Ramos (cell line): Measurements from ENCODE around the gene ZNF672.

Experiments used
- in situ Hi-C: fragments of 300-500 bp; cut with MboI; formaldehyde crosslinking; loops from one replicate; pipeline ENCODE4 v1.14.3; 2022; ENCODE audit warnings: low sequenced_read_pairs; ENCODE audit not compliant: unreplicated experiment

ZNF672 gene

DNA sequence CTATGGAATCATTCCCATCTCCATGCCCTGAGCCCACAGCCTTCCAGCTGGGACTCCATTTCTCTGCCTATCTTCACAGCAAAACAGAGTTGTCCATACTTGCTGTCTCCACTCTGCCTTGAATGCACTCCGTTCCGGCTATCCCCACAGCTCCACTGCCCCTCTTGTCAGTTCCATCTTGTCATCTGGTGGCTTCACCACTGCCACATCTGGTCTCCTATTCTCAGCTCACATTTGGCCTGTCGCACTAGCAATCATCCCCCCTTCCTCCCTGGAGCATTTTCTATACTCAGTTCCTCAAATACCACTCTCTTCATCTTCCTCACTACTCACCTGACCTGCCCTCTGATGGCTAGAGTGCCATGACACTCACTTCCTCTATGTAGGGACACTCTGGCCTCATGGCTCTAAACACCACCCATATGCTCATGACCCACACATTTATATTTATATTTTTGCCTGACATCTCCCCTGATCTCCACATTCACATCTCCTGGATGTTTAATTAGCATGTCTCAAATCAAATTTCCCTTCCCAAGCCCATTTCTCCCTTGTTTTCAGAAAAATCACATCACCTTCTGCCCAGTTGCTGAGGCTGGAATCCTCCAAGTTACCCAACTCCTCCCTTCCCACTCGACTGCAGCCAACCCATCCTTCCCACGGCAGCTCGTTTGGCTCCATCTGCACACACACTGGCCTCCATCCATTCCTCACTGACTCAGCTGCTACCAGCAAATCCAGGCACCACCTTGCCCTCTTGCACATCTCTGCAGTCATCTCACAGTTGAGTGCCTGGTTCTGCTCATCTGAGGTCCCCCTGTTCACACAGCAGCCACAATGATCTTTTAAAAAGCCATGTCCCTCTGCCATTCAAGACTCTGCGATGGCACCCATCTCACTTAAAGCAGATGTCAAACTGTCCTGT lies 14.7 kb downstream of the ZNF672 start:
- in situ Hi-C loops, result no loop called here

DNA sequence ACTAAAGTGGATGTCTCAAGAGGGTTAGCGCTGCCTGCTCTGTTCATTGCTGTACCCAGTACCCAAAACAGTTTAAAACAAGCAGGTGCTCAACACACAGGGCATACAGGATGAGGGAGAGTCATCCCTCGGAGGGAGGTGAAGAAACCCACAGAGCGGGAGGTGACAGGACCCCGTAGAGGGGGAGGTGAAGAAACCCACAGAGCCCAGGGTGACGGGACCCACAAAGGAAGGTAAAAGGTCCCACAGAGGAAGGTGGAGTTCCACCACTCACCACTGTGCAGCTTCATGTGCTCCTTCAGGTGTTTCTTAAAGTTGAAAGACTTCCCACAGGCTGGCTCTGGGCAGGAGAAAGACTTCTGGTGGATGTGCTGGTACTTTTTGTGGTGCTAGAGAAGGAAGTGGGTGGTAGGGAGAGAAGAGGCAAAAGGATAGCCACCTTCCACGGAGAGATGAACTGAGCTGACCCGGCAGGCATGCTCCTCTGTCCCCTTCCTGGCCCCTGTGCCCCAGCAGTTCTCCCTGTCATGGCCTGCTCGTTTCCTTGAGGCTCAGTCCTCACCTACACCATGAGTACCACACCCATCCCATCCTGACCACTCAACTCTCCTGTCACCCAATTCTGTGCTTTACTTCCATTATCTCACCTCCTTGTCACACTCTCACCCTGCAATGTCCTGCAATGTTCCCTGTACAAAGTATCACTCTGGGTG lies 15.8 kb downstream of the ZNF672 start:
- in situ Hi-C loops, result no loop called here

DNA sequence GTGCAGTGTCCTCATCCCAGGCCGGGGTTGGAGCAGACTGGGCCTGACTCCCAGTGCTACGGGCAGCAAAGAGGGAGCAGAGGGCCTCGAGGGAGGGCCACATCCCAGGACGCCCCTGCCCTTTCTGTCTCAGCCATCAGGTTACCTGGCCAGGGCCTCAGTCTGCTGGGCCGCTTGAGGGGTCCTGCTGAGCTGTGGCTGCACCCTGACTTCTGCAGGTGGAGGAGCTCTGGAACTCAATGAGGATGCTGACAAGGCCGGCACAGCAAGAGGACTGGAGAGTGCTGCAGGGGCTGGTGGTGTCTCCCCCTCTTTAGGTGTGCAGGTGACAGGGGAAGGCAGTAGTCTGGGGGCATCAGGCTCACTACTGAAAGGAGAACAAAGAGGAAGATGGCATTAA lies 17.6 kb downstream of the ZNF672 start:
- in situ Hi-C loops, result no loop called here

DNA sequence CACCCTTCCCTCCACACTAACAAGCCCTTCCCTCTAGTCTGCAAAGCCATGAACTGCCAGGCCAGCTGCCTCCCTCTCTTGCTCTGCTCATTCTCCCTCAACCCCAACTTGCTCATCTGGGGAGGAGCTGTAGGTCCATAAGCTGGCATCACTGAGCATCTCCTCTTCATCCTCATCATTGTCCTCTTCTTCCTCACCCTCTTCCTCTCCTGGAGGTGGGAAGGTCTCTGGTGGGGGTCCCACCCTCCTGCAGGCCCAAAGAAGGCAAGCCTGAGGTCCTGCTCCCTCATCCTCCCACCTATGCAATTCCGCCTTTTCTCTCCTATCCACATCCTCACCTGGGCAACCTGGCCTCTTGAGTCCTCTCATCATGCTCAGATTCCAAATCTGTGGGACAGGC lies 18.2 kb downstream of the ZNF672 start:
- in situ Hi-C loops, result no loop called here

DNA sequence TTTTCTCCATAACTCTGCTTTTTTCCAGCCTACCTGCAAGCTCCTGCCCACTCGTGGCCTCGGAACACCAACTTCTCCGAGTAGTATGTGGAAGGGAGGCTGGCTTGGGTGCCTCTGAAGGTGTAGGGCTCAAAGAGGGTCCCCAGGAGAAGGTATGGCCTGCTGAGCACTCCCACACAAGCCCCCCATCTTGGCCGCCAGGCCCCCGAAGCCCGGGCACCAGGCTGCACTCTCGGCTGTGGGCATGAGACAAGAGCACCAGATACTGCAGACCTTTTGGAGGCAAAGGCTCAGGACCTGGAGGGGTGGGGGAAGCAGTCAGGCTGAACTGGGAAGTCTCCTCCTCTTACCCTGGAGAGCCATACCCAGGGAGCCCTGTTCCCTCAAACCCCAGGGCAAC lies 19.2 kb downstream of the ZNF672 start:
- in situ Hi-C loops, result no loop called here

DNA sequence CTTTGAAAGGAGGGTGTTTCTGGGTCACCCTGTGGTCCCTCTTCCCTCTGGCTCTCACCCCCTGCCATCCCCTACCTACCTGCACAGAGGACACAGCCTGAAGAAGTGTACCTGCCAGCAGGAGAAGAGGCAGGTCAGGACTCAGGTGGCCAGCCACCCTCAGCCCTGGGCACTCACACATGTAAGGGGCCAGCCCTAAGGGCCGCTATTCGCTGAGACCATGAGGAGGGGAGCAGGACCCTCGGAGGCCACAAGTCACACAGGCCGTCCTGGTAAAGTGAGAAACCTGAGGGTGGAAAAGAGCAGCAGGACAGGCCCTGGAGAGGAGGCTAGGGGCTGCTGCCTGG lies 19.7 kb downstream of the ZNF672 start:
- in situ Hi-C loops, result no loop called here

DNA sequence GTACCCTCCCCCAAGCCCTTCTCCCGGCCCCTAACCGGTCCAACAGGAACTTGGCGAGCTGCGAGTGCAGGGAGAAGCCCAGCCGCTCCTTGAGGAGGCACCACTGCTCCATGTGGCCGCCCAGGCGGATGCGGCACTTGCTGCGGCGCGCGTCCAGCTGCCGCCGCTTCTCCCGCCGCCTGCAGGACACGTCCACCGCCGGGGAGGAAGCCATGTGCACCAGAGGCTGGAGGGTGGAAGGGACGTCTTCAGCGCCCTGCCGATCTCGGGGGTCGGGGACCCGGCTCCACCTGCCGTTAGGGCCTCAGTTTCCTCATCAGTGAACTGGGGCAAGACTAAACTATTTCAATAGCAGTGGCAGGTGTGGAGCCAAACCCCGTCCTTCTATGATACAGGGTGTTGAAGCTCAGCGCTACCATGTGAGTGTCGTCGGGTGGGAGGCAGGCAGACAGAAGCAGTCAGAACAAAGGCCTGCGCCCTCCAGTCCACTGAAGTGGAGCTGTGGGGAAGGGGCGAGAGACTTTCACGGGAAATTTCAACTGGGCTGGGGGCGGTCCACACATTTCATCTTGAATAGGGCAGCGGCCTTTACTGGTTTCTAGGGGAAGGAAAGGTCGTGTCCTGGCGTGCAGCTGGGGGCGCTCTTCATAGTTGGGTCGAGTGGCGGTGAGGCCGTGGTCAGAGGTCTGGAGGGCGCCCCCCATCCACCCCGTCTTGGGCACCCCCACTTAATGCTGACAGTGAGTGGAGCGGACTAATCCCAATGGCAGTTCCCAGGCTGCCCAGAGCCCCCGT lies 20.3 kb downstream of the ZNF672 start:
- in situ Hi-C loops, result no loop called here

DNA sequence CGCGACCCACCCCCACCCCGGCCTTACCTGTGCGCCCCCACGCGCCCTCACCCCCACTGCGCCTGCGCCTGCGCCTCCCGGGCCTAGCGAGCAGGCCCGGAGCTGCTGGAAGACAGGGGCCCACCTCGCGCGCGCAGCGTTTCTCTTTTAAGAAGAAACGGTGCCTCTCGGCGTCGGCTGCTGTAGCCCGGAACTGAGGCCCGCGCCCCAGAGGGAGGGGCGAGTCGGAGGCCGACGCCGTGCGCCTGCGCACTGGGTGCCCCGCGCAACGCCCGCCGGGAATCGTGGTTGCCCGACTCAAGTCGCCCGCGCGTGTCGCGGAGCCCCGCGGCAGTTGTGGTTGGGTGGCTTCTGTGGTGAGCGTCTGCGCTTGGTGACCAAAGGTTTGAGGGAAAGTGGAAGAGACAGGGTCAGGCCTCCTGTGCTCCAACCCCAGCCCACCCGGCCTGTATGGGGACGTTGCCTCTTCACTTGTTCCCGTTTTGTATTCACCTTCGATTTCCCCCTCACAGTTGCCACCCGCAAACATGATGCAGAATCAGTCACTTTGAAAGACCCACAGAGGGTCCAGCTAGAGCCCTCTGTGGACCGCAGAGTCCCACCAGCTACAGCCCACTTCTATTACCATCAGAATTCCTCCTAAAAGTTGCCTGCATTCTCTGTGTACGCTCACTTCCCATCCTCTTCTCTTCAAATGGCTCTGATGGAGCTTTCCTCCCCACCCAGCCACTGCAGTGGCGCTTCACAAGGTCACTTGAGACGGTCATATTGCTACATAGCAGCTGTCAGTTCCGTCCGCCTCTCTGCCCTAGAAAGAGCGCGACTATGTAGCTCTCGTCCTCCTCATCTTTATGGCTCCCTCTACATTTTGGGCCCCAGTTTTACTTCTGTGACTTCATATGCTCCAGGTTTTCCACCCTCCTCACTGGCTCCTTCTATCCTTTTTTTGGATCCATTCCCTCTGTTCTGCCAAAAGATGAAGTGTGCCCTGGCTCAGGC lies 21.2 kb downstream of the ZNF672 start, which contains the start of gene ZNF692:
ZNF692 (minus strand) TSS at position 195 of the 999 bp plus-strand sequence. CDS start 776 bp downstream, outside the sequence.
- in situ Hi-C loops, result no loop called here

DNA sequence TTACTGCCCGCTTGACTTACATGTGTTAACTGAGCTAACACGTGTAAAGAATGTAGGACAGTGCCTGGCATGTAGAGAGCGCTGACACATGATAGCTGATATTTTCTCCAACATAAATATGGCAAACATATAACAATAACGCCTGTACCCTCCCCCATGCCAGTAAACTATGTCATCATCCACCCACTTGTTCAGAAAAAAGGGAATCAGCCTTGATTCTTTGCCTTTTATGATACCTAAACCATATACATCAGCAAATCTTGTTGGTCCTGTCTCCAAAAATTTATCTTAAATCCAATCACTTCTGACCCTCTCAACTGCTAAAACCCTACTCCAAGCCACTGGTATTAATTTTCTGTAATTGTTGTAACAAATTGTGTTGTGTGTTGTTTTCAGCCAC lies 22.0 kb downstream of the ZNF672 start:
- in situ Hi-C loops, result no loop called here

DNA sequence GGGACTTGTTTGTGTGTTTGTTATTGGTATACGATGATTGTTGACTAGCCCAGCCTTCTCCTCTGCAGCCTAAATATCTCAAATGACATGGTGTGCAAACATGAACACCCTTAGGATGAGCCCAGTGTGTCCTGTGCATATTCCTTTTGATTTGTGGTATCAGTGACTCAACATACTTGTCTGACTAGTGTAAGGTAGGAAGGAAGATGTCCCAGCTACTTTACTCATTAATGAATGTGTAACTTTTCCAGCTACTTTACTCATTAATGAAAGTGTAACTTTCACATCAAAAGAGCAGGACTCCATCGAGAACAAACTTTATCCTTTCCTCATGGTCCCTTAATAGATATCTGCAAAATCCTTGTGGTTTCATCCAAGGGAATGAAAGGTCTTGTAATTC lies 23.6 kb downstream of the ZNF672 start:
- in situ Hi-C loops, result no loop called here

DNA sequence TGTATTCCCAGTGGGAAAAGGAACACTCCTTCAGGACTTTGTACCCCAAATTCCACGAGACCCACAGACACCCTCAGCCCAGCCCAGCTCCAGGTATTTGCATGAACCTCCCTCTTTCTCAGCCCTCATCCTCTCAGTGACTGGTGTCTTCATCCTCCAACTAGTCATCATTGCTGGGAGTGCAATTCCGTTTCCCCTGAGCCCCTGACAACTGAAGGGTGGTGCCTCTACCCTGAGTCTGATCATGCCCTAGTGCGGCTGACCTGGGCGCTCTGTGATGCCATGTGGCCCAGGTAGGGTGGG lies 24.6 kb downstream of the ZNF672 start:
- in situ Hi-C loops, result no loop called here

DNA sequence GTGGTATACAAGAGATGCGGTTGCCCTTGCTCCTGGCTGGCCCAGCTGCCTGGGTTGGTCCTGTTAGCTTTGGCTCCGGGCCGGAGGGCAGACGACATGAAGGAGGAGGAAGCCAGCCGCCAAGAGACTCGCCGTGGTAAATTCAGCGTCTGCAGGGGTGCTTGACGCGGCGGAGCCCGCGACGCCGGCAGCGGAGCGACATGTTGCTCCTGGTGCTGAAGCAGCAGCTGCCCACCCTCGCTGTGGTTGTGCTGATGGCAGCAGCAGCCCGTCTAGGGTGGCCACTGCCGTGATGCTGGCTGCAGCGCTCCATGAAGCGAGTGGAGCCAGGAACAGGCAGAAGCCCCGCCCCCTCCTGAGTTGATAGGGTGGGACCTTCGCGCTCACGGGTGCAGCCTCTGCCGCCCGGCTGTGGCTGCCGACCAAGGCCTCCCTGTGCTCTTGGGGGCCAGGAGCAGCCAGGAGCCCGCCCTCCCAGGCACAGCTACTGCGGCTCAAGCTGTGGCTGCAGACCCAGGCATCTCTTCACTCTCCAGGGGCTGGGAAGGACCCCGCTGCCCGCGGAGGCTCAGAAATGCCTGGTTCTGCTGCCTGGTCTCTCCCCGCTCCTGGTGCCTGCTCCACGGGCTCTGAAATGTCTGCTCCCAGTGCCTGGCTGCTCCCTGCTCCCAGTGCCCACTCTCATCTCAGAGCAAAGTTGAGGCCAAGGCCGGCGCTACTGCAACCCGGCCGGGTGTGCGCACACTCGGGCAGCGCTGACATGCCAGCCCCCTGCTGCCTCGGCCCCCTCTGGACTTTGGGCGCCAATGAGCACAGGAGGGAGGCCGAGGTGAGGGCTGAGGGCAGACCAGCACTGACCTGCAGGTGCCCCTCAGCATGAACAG lies 25.2 kb downstream of the ZNF672 start:
- in situ Hi-C loops, result no loop called here

DNA sequence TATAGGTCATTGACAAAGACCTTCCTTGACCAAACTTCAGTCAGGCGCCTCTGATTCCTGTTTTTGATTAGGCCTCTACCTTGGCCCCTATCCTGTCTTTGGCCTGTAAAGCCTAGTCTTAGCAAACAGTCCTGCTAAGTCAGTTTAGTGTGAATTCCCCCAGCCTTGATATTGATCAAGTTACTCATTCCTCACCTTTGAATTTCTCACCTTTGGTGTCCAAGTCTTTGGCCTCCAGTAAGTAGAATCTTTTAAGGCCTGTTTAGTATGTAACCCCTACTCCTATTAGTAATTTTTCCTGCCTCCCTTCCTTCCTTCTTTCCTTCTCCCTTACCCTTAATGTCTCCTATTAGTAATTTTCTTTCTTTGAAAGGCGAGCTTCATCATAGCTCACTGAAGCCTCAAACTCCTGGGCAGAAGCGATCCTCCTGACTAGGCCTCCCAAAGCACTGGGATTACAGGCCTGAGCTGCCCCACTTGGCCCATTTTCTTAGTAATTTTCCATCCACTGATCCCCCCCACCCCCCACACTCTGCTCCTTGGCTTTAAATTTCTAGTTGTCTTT lies 33.9 kb downstream of the ZNF672 start:
- in situ Hi-C loops, result no loop called here

DNA sequence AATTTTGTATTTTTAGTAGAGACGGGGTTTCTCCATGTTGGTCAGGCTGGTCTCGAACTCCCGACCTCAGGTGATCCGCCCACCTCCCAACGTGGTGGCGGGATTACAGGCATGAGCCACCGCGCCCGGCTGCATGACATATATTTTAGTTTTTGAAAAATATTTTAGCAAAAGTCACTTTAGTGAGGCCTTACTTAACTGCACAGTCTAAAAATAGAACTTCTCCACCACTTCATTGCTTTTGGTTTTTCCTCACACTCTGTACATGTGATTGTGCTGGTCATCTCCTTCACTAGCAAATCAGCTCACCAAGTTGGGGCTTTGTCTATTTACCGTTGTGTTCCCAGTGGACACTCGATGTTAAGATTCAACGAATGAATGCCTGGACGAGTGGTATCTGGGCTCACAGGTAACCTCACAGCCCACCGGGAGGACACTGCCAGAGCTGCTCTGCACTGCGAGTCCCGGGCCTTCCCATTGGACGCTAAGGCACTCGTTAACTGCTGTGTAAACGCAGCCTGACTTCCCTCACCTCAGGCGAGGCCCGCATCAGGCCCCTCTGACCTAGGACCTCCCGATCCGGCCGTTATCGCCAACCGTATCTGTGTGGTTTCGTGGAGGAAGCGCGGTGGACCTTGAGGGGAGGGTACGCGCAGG lies 34.9 kb downstream of the ZNF672 start:
- in situ Hi-C loops, result no loop called here

DNA sequence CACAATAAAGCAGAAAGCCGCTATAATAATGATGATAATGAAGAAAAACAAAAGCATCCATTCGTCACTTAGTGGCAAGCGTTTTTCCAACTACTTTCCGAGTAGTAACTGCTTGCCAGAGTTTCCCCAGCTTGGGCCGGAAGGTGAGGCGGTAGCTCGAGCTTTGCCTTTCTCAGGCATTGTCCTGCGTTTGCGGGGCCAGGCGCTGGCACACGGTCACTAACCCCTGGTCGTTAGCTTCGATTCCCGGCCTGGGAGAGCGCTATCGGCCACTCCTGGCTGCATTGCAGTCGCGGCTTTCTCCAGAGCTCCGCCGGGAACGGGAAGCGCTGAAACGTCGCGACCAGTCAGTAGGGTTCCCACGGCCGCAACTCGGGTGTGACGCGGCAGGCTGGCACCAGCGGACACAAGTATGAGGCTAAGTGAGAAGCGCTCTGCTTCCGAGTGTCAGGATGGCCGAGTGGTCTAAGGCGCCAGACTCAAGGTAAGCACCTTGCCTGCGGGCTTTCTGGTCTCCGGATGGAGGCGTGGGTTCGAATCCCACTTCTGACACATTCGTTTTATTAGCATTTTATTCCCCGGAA lies 35.5 kb downstream of the ZNF672 start:
- in situ Hi-C loops, result no loop called here

DNA sequence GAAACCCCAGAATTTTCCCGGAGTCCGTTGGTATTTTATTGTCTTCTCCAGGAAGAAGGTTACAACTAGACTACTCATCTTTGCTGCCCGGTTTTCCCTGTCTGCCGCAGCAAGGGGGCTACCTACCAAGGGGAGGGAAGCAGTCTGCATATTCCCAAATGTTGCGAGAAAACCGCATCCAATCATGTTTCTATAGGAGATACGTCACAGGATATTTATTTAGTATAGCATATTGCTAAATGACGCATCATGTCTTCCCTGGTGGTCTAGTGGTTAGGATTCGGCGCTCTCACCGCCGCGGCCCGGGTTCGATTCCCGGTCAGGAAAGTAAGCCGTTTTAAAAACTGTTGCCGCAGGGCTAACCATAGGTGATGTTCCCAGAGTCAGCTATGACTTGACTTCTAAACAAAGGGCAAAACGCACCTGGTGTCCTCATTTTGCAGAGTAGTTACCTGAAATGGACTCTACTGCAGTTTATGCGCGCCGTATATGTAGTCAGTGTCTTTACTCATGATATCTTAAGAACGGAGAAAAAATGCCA lies 36.0 kb downstream of the ZNF672 start:
- in situ Hi-C loops, result no loop called here

DNA sequence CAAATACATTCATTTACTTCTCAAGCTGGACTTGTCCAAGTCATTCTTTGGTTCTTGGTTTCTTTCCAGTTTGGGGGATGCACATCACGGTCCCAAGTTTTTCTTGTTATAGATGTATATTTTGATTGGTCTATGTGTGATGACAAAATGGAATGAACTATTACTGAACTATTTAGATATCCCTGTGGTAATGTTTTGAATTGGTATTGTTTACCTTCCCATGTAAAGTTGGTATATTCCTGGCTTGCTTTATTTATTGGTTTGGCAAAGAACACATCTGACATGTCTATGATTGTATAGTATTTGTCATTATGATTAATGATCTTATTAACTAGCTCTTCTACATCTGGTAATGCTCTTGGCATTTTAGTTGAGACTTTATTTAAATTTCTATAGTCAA lies 43.2 kb downstream of the ZNF672 start:
- in situ Hi-C loops, result no loop called here
